Measurements from ENCODE around the gene ZNF500.

- TF ChIP-seq HNF4G (IDR thresholded peaks at IDR 0.05) (no peak), ATF3 (IDR thresholded peaks at IDR 0.05) (no peak), CTCF (IDR thresholded peaks at IDR 0.05; ENCODE audit: low read depth, low read length, missing input control) (no peak), TAF1 (conservative IDR thresholded peaks at IDR 0.05) (peak; percentile 29), YY1 (IDR thresholded peaks at IDR 0.05) (peak; percentile 77), REST (IDR thresholded peaks at IDR 0.05) (peak; percentile 88), RAD21 (IDR thresholded peaks at IDR 0.05) (peak in 1 of 2 donors; percentile 14), JUND (IDR thresholded peaks at IDR 0.05) (no peak)
These were observed 1.8 kb upstream of the ZNF500 start for GRCh38 chr16:4768549-4769305.
